Measurements from ENCODE around the gene PLIN4. TPM values are rescaled to one million over a fixed set of nuclear protein-coding genes. Genes with fewer than 3 reads are reported as not detected.

Gene PLIN4
- polyA plus RNA-seq, 1 donor (not counting 4 experiments of a cell fraction or from before 2014, with no cell fraction given): not detected

DNA sequence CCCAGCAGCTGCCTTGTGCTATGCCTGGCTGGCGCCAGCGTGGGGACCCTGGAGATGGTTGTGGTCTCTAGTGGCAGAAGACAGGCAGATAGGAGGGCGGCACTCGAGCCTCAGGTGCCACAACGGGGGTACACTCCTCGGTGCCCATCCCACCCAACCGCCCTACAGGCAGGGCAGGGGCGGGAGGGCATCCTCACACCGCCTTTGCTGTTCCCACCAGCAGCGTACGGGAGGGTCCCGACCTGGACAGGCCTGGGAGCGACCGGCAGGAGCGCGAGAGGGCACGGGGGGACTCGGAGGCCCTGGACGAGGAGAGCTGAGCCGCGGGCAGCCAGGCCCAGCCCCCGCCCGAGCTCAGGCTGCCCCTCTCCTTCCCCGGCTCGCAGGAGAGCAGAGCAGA lies 16.6 kb downstream of the PLIN4 start:
- H3K27me3 ChIP-seq (ENCODE audit: control insufficient read depth, extremely low read depth, insufficient read depth, low read length): no peaks in the 10 kb centered on the region
- dilution Hi-C loops (cut with MboI; ENCODE audit: extremely low pct_ligation_motif_present, low sequenced_read_pairs): no loop called here
- no peaks in the 10 kb centered on the region for H4K20me1 ChIP-seq (ENCODE audit: control insufficient read depth, extremely low read depth, insufficient read depth, low read length)
- H2AFZ ChIP-seq (ENCODE audit: control insufficient read depth, low read length): no peak overlapping the region
- peaks cover 12 to 21% of the 10 kb centered on the region in 2 experiments for H3K36me3 ChIP-seq (ENCODE audit: control insufficient read depth in 2 of 2, extremely low read depth in 1 of 2, insufficient read depth in 2 of 2, low read length in 2 of 2)
- no peak overlapping the region for H3K4me2 ChIP-seq (ENCODE audit: control insufficient read depth, extremely low read depth, insufficient read depth, low read depth, low read length)
- H3K79me2 ChIP-seq (ENCODE audit: control insufficient read depth, insufficient read depth, low read length): no peaks in the 10 kb centered on the region
- H3K9me3 ChIP-seq (ENCODE audit: control insufficient read depth, low read depth, low read length): no peaks in the 10 kb centered on the region
- TF ChIP-seq, protein P1, sequence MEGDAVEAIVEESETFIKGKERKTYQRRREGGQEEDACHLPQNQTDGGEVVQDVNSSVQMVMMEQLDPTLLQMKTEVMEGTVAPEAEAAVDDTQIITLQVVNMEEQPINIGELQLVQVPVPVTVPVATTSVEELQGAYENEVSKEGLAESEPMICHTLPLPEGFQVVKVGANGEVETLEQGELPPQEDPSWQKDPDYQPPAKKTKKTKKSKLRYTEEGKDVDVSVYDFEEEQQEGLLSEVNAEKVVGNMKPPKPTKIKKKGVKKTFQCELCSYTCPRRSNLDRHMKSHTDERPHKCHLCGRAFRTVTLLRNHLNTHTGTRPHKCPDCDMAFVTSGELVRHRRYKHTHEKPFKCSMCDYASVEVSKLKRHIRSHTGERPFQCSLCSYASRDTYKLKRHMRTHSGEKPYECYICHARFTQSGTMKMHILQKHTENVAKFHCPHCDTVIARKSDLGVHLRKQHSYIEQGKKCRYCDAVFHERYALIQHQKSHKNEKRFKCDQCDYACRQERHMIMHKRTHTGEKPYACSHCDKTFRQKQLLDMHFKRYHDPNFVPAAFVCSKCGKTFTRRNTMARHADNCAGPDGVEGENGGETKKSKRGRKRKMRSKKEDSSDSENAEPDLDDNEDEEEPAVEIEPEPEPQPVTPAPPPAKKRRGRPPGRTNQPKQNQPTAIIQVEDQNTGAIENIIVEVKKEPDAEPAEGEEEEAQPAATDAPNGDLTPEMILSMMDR (optimal IDR thresholded peaks at IDR 0.05 in 1 of 3, IDR thresholded peaks at IDR 0.05 in 1 of 3, conservative IDR thresholded peaks at IDR 0.05 in 1 of 3; ENCODE audit: extremely low read depth in 1 of 3, insufficient read depth in 2 of 3, low read length in 3 of 3): no peak
- TF ChIP-seq EZH2 (IDR thresholded peaks at IDR 0.05; ENCODE audit: low read length): no peak
- no peak overlapping the region for H3K9ac ChIP-seq (ENCODE audit: control insufficient read depth, extremely low read depth, insufficient read depth, low read length)
- H3K4me3 ChIP-seq (ENCODE audit: control insufficient read depth in 2 of 3, extremely low read depth in 1 of 3, insufficient read depth in 2 of 3, low read depth in 1 of 3, low read length in 3 of 3): no peak overlapping the region
- FAIRE-seq (no peak), DNase-seq (ENCODE audit: low read depth, low spot score) (no peak)
- peaks cover 2% of the 10 kb centered on the region for H3K9me1 ChIP-seq (ENCODE audit: control insufficient read depth, extremely low read depth, insufficient read depth, low read length)
- H3K27ac ChIP-seq (ENCODE audit: control insufficient read depth, insufficient read depth, low read length): no peak overlapping the region
- peaks cover 5% of the 10 kb centered on the region for H3K4me1 ChIP-seq (ENCODE audit: control insufficient read depth, extremely low read depth, insufficient read depth, low read length)

- no peak for TF ChIP-seq EZH2 (IDR thresholded peaks at IDR 0.05; ENCODE audit: low read length)
- TF ChIP-seq, protein P1 (optimal IDR thresholded peaks at IDR 0.05 in 1 of 3, IDR thresholded peaks at IDR 0.05 in 1 of 3, conservative IDR thresholded peaks at IDR 0.05 in 1 of 3; ENCODE audit: extremely low read depth in 1 of 3, insufficient read depth in 2 of 3, low read length in 3 of 3): no peak
- Histone ChIP-seq H3K9ac (ENCODE audit: control insufficient read depth, extremely low read depth, insufficient read depth, low read length) (no peak overlapping the region), H3K4me2 (ENCODE audit: control insufficient read depth, extremely low read depth, insufficient read depth, low read depth, low read length) (no peak overlapping the region), H3K4me1 (ENCODE audit: control insufficient read depth, extremely low read depth, insufficient read depth, low read length) (no peaks in the 10 kb centered on the region), H3K9me3 (ENCODE audit: control insufficient read depth, low read depth, low read length) (no peaks in the 10 kb centered on the region), H3K36me3 (ENCODE audit: control insufficient read depth in 2 of 2, extremely low read depth in 1 of 2, insufficient read depth in 2 of 2, low read length in 2 of 2) (peaks cover 14 to 22% of the 10 kb centered on the region in 2 experiments), H2AFZ (ENCODE audit: control insufficient read depth, low read length) (no peak overlapping the region), H3K79me2 (ENCODE audit: control insufficient read depth, insufficient read depth, low read length) (no peaks in the 10 kb centered on the region), H4K20me1 (ENCODE audit: control insufficient read depth, extremely low read depth, insufficient read depth, low read length) (no peaks in the 10 kb centered on the region), H3K4me3 (ENCODE audit: control insufficient read depth in 2 of 3, extremely low read depth in 1 of 3, insufficient read depth in 2 of 3, low read depth in 1 of 3, low read length in 3 of 3) (no peak overlapping the region), H3K27me3 (ENCODE audit: control insufficient read depth, extremely low read depth, insufficient read depth, low read length) (no peaks in the 10 kb centered on the region), H3K9me1 (ENCODE audit: control insufficient read depth, extremely low read depth, insufficient read depth, low read length) (no peaks in the 10 kb centered on the region), H3K27ac (ENCODE audit: control insufficient read depth, insufficient read depth, low read length) (no peak overlapping the region)
- dilution Hi-C loops (cut with MboI; ENCODE audit: extremely low pct_ligation_motif_present, low sequenced_read_pairs): no loop called here
- FAIRE-seq: no peak
- DNase-seq (ENCODE audit: low read depth, low spot score): no peak
These were observed 17.3 kb downstream of the PLIN4 start for GRCh38 chr19:4500841-4501591.

All from keratinocyte (primary cell).